ENCODE data around the gene NES.

- TF ChIP-seq POLR2A (IDR thresholded peaks at IDR 0.05; ENCODE audit: extremely low read depth, insufficient read length) = no peak
- TF ChIP-seq CTCF (IDR thresholded peaks at IDR 0.05; ENCODE audit: low read depth, low read length) = peak; percentile 72
These were observed 49.5 kb upstream of the NES start for GRCh38 chr1:156726549-156727226.
